Activated naive CD4-positive, alpha-beta T cell treated with anti-CD3 and anti-CD28 coated beads, Interleukin-2, amount 50 U/mL, for 24 hours (primary cell): Measurements from ENCODE around the gene SH2D7.
"Not testable (repeated sequence)": the region's sequence is repeated elsewhere in the genome, so short reads cannot be mapped to it uniquely, and the experiment has no call there.

Experiments used
- H3K27ac Mint-ChIP-seq: one replicate; pipeline ENCODE4 v1.8.0; 2021; ENCODE audit warnings: mild to moderate bottlenecking, mixed read lengths
- H3K27me3 Mint-ChIP-seq: one replicate; pipeline ENCODE4 v1.8.0; 2021; ENCODE audit warnings: mixed read lengths
- H3K36me3 Mint-ChIP-seq: one replicate; pipeline ENCODE4 v1.8.0; 2021; ENCODE audit warnings: mixed read lengths
- H3K4me1 Mint-ChIP-seq: one replicate; pipeline ENCODE4 v1.8.0; 2021; ENCODE audit warnings: mixed read lengths
- H3K4me3 Mint-ChIP-seq: one replicate; pipeline ENCODE4 v1.8.0; 2021; ENCODE audit warnings: mild to moderate bottlenecking, mixed read lengths
- H3K9me3 Mint-ChIP-seq: one replicate; pipeline ENCODE4 v1.8.0; 2021; ENCODE audit warnings: mixed read lengths

The SH2D7 gene

GRCh38 chr15:78151075-78151474 lies 58.7 kb downstream of the SH2D7 start:
- H3K9me3 Mint-ChIP-seq, H3K27me3 Mint-ChIP-seq: not testable (repeated sequence)
- peak overlapping the region; percentile 55 for H3K27ac Mint-ChIP-seq
- peak overlapping the region; percentile 97 for H3K4me3 Mint-ChIP-seq
- peaks cover 13% of the 10 kb centered on the region for H3K36me3 Mint-ChIP-seq
- H3K4me1 Mint-ChIP-seq = peaks cover 47% of the 10 kb centered on the region
